Neural crest cell (in vitro differentiated cells): ENCODE data around the gene LNPEP. TPM values are rescaled to one million over a fixed set of nuclear protein-coding genes. Genes with fewer than 3 reads are reported as not detected.

Experiments
- DNase-seq: peaks from one replicate; pipeline ENCODE4 v3.0.0; 2021; ENCODE audit warnings: low read depth, mixed read lengths, low spot score
- H3K27ac Mint-ChIP-seq: one replicate; pipeline ENCODE4 v1.8.0; 2021; ENCODE audit warnings: mild to moderate bottlenecking, mixed read lengths; ENCODE audit not compliant: unreplicated experiment
- H3K27me3 Mint-ChIP-seq: 2 replicates; pipeline ENCODE4 v1.8.0; 2021; ENCODE audit warnings: low read depth, mild to moderate bottlenecking, mixed read lengths
- H3K36me3 Mint-ChIP-seq: 2 replicates; pipeline ENCODE4 v1.8.0; 2021; ENCODE audit warnings: low read depth, mild to moderate bottlenecking, mixed read lengths
- H3K4me1 Mint-ChIP-seq: 2 replicates; pipeline ENCODE4 v1.8.0; 2021; ENCODE audit warnings: mixed read lengths
- H3K4me3 Mint-ChIP-seq: one replicate; pipeline ENCODE4 v1.8.0; 2021; ENCODE audit warnings: mild to moderate bottlenecking, mixed read lengths
- H3K9me3 Mint-ChIP-seq: 2 replicates; pipeline ENCODE4 v1.8.0; 2021; ENCODE audit warnings: mixed read lengths
- total RNA-seq: library from RNA; stranded (reverse); gene quantifications from 2 replicates; pipeline ENCODE4 v1.2.1, GENCODE V29; 2021
- TF ChIP-seq, protein P1 (sequence below): fragments of 200-600 bp; sonication (generic); conservative IDR thresholded peaks from 2 replicates; pipeline ENCODE4 v1.5.0; 2021; ENCODE audit warnings: antibody characterized with exemption, mild to moderate bottlenecking

The LNPEP gene
- total RNA-seq, 1 donor from 2014 or later = 17.4 TPM

DNA sequence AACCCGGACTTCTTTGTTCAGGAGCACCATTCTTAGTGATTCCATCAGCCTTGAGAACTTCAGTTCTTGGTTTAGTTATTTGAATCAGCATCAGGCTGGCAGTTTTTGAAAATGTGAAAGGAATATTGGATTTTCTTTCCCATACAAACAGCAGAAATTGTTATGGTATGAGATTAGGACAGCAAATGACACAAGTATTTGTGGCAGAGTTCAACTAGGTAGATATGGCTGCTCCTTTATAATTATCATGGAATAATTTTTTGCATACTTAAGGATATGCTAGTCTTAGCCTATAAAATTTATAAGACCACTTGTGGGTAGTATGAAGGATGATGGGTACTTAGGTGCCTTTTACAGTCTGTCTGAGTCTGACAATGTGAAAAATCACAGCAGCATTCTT is 34.0 kb upstream of the LNPEP start:
- Mint-ChIP-seq H3K4me3 (no peak overlapping the region), H3K27ac (no peak overlapping the region), H3K4me1 (peaks cover 7% of the 10 kb centered on the region), H3K36me3 (no peaks in the 10 kb centered on the region), H3K9me3 (no peaks in the 10 kb centered on the region), H3K27me3 (no peaks in the 10 kb centered on the region)
- TF ChIP-seq, protein P1, sequence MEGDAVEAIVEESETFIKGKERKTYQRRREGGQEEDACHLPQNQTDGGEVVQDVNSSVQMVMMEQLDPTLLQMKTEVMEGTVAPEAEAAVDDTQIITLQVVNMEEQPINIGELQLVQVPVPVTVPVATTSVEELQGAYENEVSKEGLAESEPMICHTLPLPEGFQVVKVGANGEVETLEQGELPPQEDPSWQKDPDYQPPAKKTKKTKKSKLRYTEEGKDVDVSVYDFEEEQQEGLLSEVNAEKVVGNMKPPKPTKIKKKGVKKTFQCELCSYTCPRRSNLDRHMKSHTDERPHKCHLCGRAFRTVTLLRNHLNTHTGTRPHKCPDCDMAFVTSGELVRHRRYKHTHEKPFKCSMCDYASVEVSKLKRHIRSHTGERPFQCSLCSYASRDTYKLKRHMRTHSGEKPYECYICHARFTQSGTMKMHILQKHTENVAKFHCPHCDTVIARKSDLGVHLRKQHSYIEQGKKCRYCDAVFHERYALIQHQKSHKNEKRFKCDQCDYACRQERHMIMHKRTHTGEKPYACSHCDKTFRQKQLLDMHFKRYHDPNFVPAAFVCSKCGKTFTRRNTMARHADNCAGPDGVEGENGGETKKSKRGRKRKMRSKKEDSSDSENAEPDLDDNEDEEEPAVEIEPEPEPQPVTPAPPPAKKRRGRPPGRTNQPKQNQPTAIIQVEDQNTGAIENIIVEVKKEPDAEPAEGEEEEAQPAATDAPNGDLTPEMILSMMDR = no peak
- no peak for DNase-seq

DNA sequence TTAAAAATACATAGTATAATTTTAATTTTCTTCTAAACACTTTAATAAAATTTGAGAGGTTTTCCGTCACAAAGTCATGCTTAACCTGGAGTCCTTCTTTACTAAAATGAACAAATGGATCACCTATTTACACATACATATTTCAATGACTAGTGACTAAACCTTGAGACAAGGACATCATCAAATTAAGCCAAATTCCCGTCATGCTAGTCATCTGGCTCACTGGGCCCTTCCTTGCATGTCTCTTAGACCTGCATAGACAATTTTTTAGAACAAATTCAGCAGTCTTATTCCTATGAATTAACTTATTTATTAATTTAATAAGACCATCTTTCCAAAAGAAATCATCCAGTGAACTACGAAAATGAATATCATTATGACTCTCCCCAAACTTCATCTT is 33.0 kb upstream of the LNPEP start:
- no peaks in the 10 kb centered on the region for H3K27me3 Mint-ChIP-seq
- no peaks in the 10 kb centered on the region for H3K9me3 Mint-ChIP-seq
- H3K36me3 Mint-ChIP-seq = no peaks in the 10 kb centered on the region
- no peak for DNase-seq
- no peak overlapping the region for H3K27ac Mint-ChIP-seq
- TF ChIP-seq, protein P1 = no peak
- no peak overlapping the region for H3K4me3 Mint-ChIP-seq
- peaks cover 7% of the 10 kb centered on the region for H3K4me1 Mint-ChIP-seq

DNA sequence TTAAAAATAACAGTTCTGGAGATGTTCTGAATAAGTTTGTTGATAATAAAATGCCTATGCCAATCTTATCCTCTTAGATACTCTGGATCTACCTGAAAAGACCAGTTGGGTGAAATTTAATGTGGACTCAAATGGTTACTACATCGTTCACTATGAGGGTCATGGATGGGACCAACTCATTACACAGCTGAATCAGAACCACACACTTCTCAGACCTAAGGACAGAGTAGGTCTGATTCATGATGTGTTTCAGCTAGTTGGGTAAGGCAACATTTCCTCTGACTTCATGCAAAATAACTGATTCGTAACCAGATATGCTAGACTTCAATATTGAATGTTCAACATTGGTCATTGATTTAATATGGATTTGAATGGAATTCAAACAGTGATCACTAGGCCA is 32.6 kb upstream of the LNPEP start:
- Mint-ChIP-seq H3K36me3 (no peaks in the 10 kb centered on the region), H3K27me3 (no peaks in the 10 kb centered on the region), H3K4me3 (no peak overlapping the region), H3K27ac (no peak overlapping the region), H3K9me3 (no peaks in the 10 kb centered on the region), H3K4me1 (peaks cover 7% of the 10 kb centered on the region)
- no peak for DNase-seq
- TF ChIP-seq, protein P1 = no peak

DNA sequence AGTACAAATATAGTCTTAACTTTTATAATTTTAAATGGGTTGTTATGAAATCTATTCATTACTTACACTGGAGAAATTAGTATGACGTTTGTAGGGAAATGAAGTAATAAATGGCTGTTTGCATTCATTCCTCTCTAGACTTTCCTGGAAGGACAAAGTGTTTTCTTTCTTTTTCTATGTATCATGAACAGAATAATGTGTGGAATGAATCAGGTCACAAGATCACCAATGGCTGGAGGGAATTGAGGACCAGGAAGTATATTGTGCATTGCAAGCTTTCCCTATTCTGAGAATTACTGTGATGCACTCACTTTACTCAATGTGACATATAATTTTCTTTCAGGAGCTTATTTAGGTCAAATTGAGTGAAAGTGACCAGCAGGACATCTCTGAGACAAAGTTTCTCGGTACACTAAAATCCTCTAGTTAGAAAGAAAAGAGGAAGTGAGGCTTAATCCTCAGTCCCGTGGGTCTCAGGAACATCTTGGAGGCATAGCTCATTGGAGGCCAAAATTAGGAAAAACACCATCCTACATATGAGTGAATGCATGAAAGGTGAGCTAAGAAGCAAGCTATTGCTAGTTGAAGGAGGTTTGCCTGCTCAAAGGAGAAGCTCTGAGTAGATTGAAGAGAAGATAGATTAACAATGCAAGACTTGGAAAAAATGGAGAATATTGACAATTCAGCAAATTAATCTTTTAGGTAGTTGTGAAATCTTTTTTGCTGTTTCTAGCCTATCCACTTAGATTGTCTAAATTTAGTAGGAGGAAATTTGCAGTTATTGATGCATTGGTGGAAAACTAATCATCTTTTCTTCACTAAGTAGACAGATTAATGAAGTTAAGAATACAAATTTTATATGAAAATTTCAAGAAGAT is 31.6 kb upstream of the LNPEP start:
- no peaks in the 10 kb centered on the region for H3K36me3 Mint-ChIP-seq
- H3K27me3 Mint-ChIP-seq = no peaks in the 10 kb centered on the region
- H3K4me1 Mint-ChIP-seq = peaks cover 7% of the 10 kb centered on the region
- DNase-seq = no peak
- TF ChIP-seq, protein P1 = no peak
- H3K9me3 Mint-ChIP-seq = no peaks in the 10 kb centered on the region
- no peak overlapping the region for H3K4me3 Mint-ChIP-seq
- no peak overlapping the region for H3K27ac Mint-ChIP-seq

DNA sequence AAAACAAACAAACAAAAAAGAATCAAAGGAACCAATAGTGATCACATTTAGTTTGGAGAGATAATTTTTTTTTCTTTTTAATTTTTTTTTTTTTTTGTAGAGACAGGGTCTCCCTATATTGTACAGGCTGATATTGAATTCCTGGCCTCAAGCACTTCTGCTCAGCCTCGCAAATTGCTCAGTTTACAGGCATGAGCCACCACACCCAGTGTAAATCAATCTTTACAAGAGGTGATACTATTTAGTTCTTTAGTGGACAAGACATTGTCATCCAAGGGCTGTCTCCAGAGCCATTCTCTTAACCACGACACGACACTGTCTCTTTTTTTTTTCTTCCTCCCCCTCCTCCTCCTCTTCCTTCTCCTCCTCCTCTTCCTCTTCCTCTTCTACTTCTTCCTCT is 30.0 kb upstream of the LNPEP start:
- Mint-ChIP-seq H3K4me1 (peaks cover 7% of the 10 kb centered on the region), H3K36me3 (no peaks in the 10 kb centered on the region), H3K4me3 (no peak overlapping the region), H3K27me3 (no peaks in the 10 kb centered on the region), H3K9me3 (no peaks in the 10 kb centered on the region), H3K27ac (no peak overlapping the region)
- DNase-seq = no peak
- TF ChIP-seq, protein P1 = no peak
